Astrocyte (in vitro differentiated cells and primary cell): ENCODE measurements around the gene PAX3. TPM values are rescaled to one million over a fixed set of nuclear protein-coding genes. Genes with fewer than 3 reads are reported as not detected.

Experiments used
- DNase-seq: peaks from one replicate; pipeline ENCODE4 v3.0.0-alpha.2; 2010; ENCODE audit warnings: low read depth
- FAIRE-seq: peaks from 2 replicates; lab custom pipeline; 2011; peaks lifted over from hg19 to GRCh38; lab: Jason Lieb, UNC
- H2AFZ ChIP-seq: 2 replicates; pipeline ENCODE4 v1.6.0; 2012; ENCODE audit warnings: low read depth, low read length, inconsistent platforms
- H3K27ac ChIP-seq: 2 replicates; pipeline ENCODE4 v1.5.1; 2011; ENCODE audit warnings: low read depth, low read length, inconsistent platforms
- H3K27me3 ChIP-seq: 2 replicates; pipeline ENCODE4 v1.6.0; 2011; ENCODE audit warnings: low read length, inconsistent platforms; ENCODE audit not compliant: insufficient read depth
- H3K36me3 ChIP-seq: 2 replicates; pipeline ENCODE4 v1.5.1; 2011; ENCODE audit warnings: low read length, inconsistent platforms; ENCODE audit not compliant: insufficient read depth
- H3K4me1 ChIP-seq: 2 replicates; pipeline ENCODE4 v1.5.1; 2011; ENCODE audit warnings: low read length, inconsistent platforms; ENCODE audit not compliant: insufficient read depth
- H3K4me2 ChIP-seq: 2 replicates; pipeline ENCODE4 v1.6.0; 2012; ENCODE audit warnings: low read length, inconsistent platforms
- H3K4me3 ChIP-seq: 2 replicates; pipeline ENCODE4 v1.5.1; 2011; ENCODE audit warnings: low read depth, mild to moderate bottlenecking, low read length, inconsistent platforms; ENCODE audit not compliant: insufficient read depth
- H3K79me2 ChIP-seq: 2 replicates; pipeline ENCODE4 v1.6.0; 2012; ENCODE audit warnings: mild to moderate bottlenecking, low read length, inconsistent platforms; ENCODE audit not compliant: insufficient read depth
- H3K9ac ChIP-seq: 2 replicates; pipeline ENCODE4 v1.6.0; 2012; ENCODE audit warnings: mild to moderate bottlenecking, low read length, inconsistent platforms
- H3K9me3 ChIP-seq: 2 replicates; pipeline ENCODE4 v1.5.1; 2012; ENCODE audit warnings: low read depth, mild to moderate bottlenecking, low read length, inconsistent platforms; ENCODE audit not compliant: insufficient read depth
- H4K20me1 ChIP-seq: 2 replicates; pipeline ENCODE4 v1.6.0; 2012; ENCODE audit warnings: low read length, inconsistent platforms; ENCODE audit not compliant: insufficient read depth
- H3K27ac Mint-ChIP-seq: one replicate; pipeline ENCODE4 v1.8.0; 2021; ENCODE audit warnings: mild to moderate bottlenecking, mixed read lengths; ENCODE audit not compliant: unreplicated experiment
- H3K27me3 Mint-ChIP-seq: one replicate; pipeline ENCODE4 v1.8.0; 2021; ENCODE audit warnings: low read depth, mixed read lengths; ENCODE audit not compliant: unreplicated experiment
- H3K36me3 Mint-ChIP-seq: one replicate; pipeline ENCODE4 v1.8.0; 2021; ENCODE audit warnings: low read depth, mixed read lengths; ENCODE audit not compliant: unreplicated experiment
- H3K4me1 Mint-ChIP-seq: one replicate; pipeline ENCODE4 v1.8.0; 2021; ENCODE audit warnings: low read depth, mixed read lengths; ENCODE audit not compliant: unreplicated experiment
- H3K4me3 Mint-ChIP-seq: one replicate; pipeline ENCODE4 v1.8.0; 2021; ENCODE audit warnings: mild to moderate bottlenecking, moderate library complexity, mixed read lengths; ENCODE audit not compliant: unreplicated experiment
- H3K9me3 Mint-ChIP-seq: one replicate; pipeline ENCODE4 v1.8.0; 2021; ENCODE audit warnings: mild to moderate bottlenecking, mixed read lengths; ENCODE audit not compliant: unreplicated experiment
- CTCF ChIP-seq: IDR thresholded peaks from 2 replicates; pipeline ENCODE4 v1.5.1; 2011; ENCODE audit warnings: low read depth, mild to moderate bottlenecking, inconsistent platforms, low read length, moderate library complexity; ENCODE audit not compliant: insufficient read depth
- EZH2 ChIP-seq: IDR thresholded peaks from 2 replicates; pipeline ENCODE4 v1.6.1; 2012; ENCODE audit warnings: mild to moderate bottlenecking, low read length, inconsistent platforms; ENCODE audit not compliant: insufficient read depth
- total RNA-seq: library from RNA; stranded (reverse); gene quantifications from 2 replicates; pipeline ENCODE4 v1.2.1, GENCODE V29; 2021

PAX3 gene
- total RNA-seq, 1 donor from 2014 or later: not detected

GRCh38 chr2:222336931-222337330, 38.1 kb upstream of the PAX3 start:
- no peaks in the 10 kb centered on the region for H3K36me3 ChIP-seq
- H3K27ac ChIP-seq: no peak overlapping the region
- H2AFZ ChIP-seq: no peak overlapping the region
- no peak for DNase-seq
- TF ChIP-seq CTCF (no peak), EZH2 (no peak)
- H3K4me3 ChIP-seq: no peak overlapping the region
- no peaks in the 10 kb centered on the region for H3K27me3 ChIP-seq
- no peak overlapping the region for H3K27ac Mint-ChIP-seq
- no peak for FAIRE-seq
- peaks cover 7% of the 10 kb centered on the region for H3K9me3 Mint-ChIP-seq
- H3K4me1 ChIP-seq: no peaks in the 10 kb centered on the region
- H3K4me1 Mint-ChIP-seq: no peaks in the 10 kb centered on the region
- H4K20me1 ChIP-seq: no peaks in the 10 kb centered on the region
- no peaks in the 10 kb centered on the region for H3K9me3 ChIP-seq
- H3K9ac ChIP-seq: no peak overlapping the region
- no peak overlapping the region for H3K4me2 ChIP-seq
- no peak overlapping the region for H3K4me3 Mint-ChIP-seq
- no peaks in the 10 kb centered on the region for H3K36me3 Mint-ChIP-seq
- H3K79me2 ChIP-seq: no peaks in the 10 kb centered on the region
- peaks cover 2% of the 10 kb centered on the region for H3K27me3 Mint-ChIP-seq

- Histone ChIP-seq H3K9ac (no peak overlapping the region), H3K4me1 (no peaks in the 10 kb centered on the region), H3K4me2 (no peak overlapping the region), H3K79me2 (no peaks in the 10 kb centered on the region), H3K4me3 (no peak overlapping the region), H3K9me3 (no peaks in the 10 kb centered on the region), H3K36me3 (no peaks in the 10 kb centered on the region), H3K27me3 (no peaks in the 10 kb centered on the region), H4K20me1 (no peaks in the 10 kb centered on the region), H3K27ac (no peak overlapping the region), H2AFZ (no peak overlapping the region)
- TF ChIP-seq EZH2 (no peak), CTCF (no peak)
- Mint-ChIP-seq H3K9me3 (peaks cover 7% of the 10 kb centered on the region), H3K27me3 (peaks cover 2% of the 10 kb centered on the region), H3K27ac (no peak overlapping the region), H3K4me1 (no peaks in the 10 kb centered on the region), H3K36me3 (no peaks in the 10 kb centered on the region), H3K4me3 (no peak overlapping the region)
- DNase-seq: no peak
- FAIRE-seq: no peak
These were observed 37.6 kb upstream of the PAX3 start for GRCh38 chr2:222336442-222336841.

GRCh38 chr2:222334914-222335313, 36.1 kb upstream of the PAX3 start:
- H3K79me2 ChIP-seq: no peaks in the 10 kb centered on the region
- no peaks in the 10 kb centered on the region for H3K36me3 Mint-ChIP-seq
- H3K27ac ChIP-seq: no peak overlapping the region
- TF ChIP-seq CTCF: no peak
- TF ChIP-seq EZH2: no peak
- FAIRE-seq: no peak
- no peak overlapping the region for H3K4me2 ChIP-seq
- no peak for DNase-seq
- H3K27me3 ChIP-seq: no peaks in the 10 kb centered on the region
- H2AFZ ChIP-seq: no peak overlapping the region
- no peak overlapping the region for H3K27ac Mint-ChIP-seq
- no peak overlapping the region for H3K4me3 ChIP-seq
- H3K4me3 Mint-ChIP-seq: no peak overlapping the region
- H3K4me1 Mint-ChIP-seq: no peaks in the 10 kb centered on the region
- no peaks in the 10 kb centered on the region for H3K36me3 ChIP-seq
- H4K20me1 ChIP-seq: no peaks in the 10 kb centered on the region
- peaks cover 7% of the 10 kb centered on the region for H3K9me3 Mint-ChIP-seq
- no peaks in the 10 kb centered on the region for H3K4me1 ChIP-seq
- no peak overlapping the region for H3K9ac ChIP-seq
- H3K9me3 ChIP-seq: no peaks in the 10 kb centered on the region
- peaks cover under 1% of the 10 kb centered on the region for H3K27me3 Mint-ChIP-seq
